Keratinocyte (primary cell): ENCODE measurements around the gene ATAD1.

Experiments
- EZH2 ChIP-seq: IDR thresholded peaks from one replicate; pipeline ENCODE4 v1.6.1; 2012; ENCODE audit warnings: inconsistent platforms, mild to moderate bottlenecking, low read length, moderate library complexity
- TF ChIP-seq, protein P1 (sequence below), 3 experiments: IDR thresholded peaks in 1 of 3; conservative IDR thresholded peaks in 1 of 3; optimal IDR thresholded peaks in 1 of 3; 2 replicates in 2 of 3; 3 replicates in 1 of 3; pipeline versions ENCODE3 to v1.5.1; 2011; ENCODE audit warnings: low read length in 3 of 3, mild to moderate bottlenecking in 3 of 3, moderate library complexity in 2 of 3, control low read depth in 1 of 3, inconsistent platforms in 1 of 3; ENCODE audit not compliant: insufficient read depth in 2 of 3; ENCODE audit errors: extremely low read depth in 1 of 3

DNA sequence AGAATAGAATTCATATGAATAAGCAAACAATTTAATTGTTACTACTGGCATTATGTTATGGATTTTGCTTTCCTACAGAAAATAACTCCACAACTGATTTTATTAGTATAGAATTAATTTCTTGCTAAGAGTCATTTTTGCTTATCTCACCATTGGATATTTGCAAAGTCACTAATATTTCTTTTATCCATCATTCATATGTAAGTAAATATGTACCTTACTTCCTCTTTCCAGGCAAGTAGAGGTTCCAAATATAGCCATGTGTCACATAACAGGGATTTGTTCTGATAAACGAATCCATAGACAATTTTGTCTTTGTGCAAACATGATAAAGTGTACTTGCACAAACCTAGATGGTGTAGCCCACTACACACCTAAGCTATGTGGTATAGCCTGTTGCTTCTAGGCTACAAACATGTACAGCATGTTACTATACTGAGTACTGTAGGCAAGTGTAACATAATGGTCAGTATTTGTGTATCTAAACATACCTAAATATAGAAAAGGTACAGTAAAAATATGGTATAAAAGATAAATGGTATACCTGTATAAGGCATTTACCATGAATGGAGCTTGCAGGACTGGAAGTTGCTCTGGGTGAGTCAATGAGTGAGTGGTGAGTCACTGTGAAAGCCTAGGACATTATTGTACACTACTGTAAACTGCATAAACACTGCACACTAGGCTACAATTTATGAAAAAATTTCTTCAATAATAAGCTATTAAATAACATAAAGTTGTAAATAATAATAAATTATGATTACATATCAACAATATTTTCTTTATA lies 27.0 kb upstream of the ATAD1 start:
- TF ChIP-seq, protein P1, sequence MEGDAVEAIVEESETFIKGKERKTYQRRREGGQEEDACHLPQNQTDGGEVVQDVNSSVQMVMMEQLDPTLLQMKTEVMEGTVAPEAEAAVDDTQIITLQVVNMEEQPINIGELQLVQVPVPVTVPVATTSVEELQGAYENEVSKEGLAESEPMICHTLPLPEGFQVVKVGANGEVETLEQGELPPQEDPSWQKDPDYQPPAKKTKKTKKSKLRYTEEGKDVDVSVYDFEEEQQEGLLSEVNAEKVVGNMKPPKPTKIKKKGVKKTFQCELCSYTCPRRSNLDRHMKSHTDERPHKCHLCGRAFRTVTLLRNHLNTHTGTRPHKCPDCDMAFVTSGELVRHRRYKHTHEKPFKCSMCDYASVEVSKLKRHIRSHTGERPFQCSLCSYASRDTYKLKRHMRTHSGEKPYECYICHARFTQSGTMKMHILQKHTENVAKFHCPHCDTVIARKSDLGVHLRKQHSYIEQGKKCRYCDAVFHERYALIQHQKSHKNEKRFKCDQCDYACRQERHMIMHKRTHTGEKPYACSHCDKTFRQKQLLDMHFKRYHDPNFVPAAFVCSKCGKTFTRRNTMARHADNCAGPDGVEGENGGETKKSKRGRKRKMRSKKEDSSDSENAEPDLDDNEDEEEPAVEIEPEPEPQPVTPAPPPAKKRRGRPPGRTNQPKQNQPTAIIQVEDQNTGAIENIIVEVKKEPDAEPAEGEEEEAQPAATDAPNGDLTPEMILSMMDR (optimal IDR thresholded peaks at IDR 0.05 in 1 of 3, IDR thresholded peaks at IDR 0.05 in 1 of 3, conservative IDR thresholded peaks at IDR 0.05 in 1 of 3; ENCODE audit: extremely low read depth in 1 of 3, insufficient read depth in 2 of 3, low read length in 3 of 3): no peak
- TF ChIP-seq EZH2: no peak
